Measurements from ENCODE around the gene GPR45. TPM values are rescaled to one million over a fixed set of nuclear protein-coding genes. Genes with fewer than 3 reads are reported as not detected.

The GPR45 gene
- total RNA-seq, 2 experiments from 2014 or later: not detected

- DNase-seq: peak; percentile 67
- no peaks in the 10 kb centered on the region for H3K27me3 Mint-ChIP-seq (ENCODE audit: low read depth)
- CTCF ChIA-PET: interaction anchor here (0.6 to 1.4 kb wide), 13 partner anchors 9 to 1570 kb away, joined by 3 to 6 read pairs (median 3); no protein-coding TSS in a partner anchor
- no peaks in the 10 kb centered on the region for H3K9me3 Mint-ChIP-seq
- peaks cover 25% of the 10 kb centered on the region for H3K36me3 Mint-ChIP-seq (ENCODE audit: low read depth)
- peaks cover 1% of the 10 kb centered on the region for H3K4me1 Mint-ChIP-seq (ENCODE audit: low read depth)
- no peak overlapping the region for H3K27ac Mint-ChIP-seq
- no peak overlapping the region for H3K4me3 Mint-ChIP-seq
- intact Hi-C loops (cut with micrococcal nuclease): loop anchor here (2.0 kb wide), 1 partner anchor 233 kb away; no protein-coding TSS in a partner anchor
Observed at GRCh38 chr2:105287692-105288091, 46.1 kb downstream of the GPR45 start.

- Mint-ChIP-seq H3K36me3 (ENCODE audit: low read depth) (peaks cover 24% of the 10 kb centered on the region), H3K4me1 (ENCODE audit: low read depth) (peaks cover 1% of the 10 kb centered on the region), H3K27ac (no peak overlapping the region), H3K27me3 (ENCODE audit: low read depth) (no peaks in the 10 kb centered on the region), H3K9me3 (no peaks in the 10 kb centered on the region), H3K4me3 (no peak overlapping the region)
- intact Hi-C loops (cut with micrococcal nuclease): no loop called here
- DNase-seq: no peak
- CTCF ChIA-PET: interaction anchor here (0.6 to 1.4 kb wide), 13 partner anchors 10 to 1570 kb away, joined by 3 to 6 read pairs (median 3); no protein-coding TSS in a partner anchor
Observed at GRCh38 chr2:105288133-105288532, 46.6 kb downstream of the GPR45 start.

- Mint-ChIP-seq H3K9me3 (no peaks in the 10 kb centered on the region), H3K4me3 (no peak overlapping the region), H3K4me1 (ENCODE audit: low read depth) (peaks cover 1% of the 10 kb centered on the region), H3K27ac (no peak overlapping the region), H3K36me3 (ENCODE audit: low read depth) (peaks cover 31% of the 10 kb centered on the region), H3K27me3 (ENCODE audit: low read depth) (no peaks in the 10 kb centered on the region)
- DNase-seq: no peak
- CTCF ChIA-PET: no interaction called here
- intact Hi-C loops (cut with micrococcal nuclease): no loop called here
Observed at GRCh38 chr2:105290981-105291660, 49.6 kb downstream of the GPR45 start.

GRCh38 chr2:105291981-105292380 lies 50.4 kb downstream of the GPR45 start:
- Mint-ChIP-seq H3K4me3 (no peak overlapping the region), H3K36me3 (ENCODE audit: low read depth) (peaks cover 34% of the 10 kb centered on the region), H3K27me3 (ENCODE audit: low read depth) (no peaks in the 10 kb centered on the region), H3K9me3 (no peaks in the 10 kb centered on the region), H3K27ac (no peak overlapping the region), H3K4me1 (ENCODE audit: low read depth) (peaks cover 1% of the 10 kb centered on the region)
- DNase-seq: no peak
- intact Hi-C loops (cut with micrococcal nuclease): no loop called here
- CTCF ChIA-PET: interaction anchor here (0.6 to 0.7 kb wide), 3 partner anchors 10 to 146 kb away, joined by 3 read pairs; no protein-coding TSS in a partner anchor

Other genes starting within 250 kb of the GPR45 start
- gene MRPS9, start 203.7 kb upstream of the GPR45 start, total RNA-seq: 10 to 100 TPM; 42.1 to 45.3 TPM
- gene TGFBRAP1, start 88.0 kb downstream of the GPR45 start, total RNA-seq: 10 to 100 TPM; 13.6 to 15.3 TPM
- gene C2orf49, start 95.8 kb downstream of the GPR45 start, total RNA-seq: 10 to 100 TPM; 15.6 to 16.4 TPM
- 1 to 10 TPM; 1.6 to 1.8 TPM for gene FHL2, start 157.3 kb downstream of the GPR45 start, total RNA-seq

All from activated naive CD4-positive, alpha-beta T cell treated with anti-CD3 and anti-CD28 coated beads for 36 hours (primary cell).